Measurements from ENCODE around the gene MRNIP. TPM values are rescaled to one million over a fixed set of nuclear protein-coding genes. Genes with fewer than 3 reads are reported as not detected.

The MRNIP gene
- total RNA-seq, 1 experiment from 2014 or later, result 20.2 TPM

GRCh38 chr5:179812135-179812825 is 46.3 kb downstream of the MRNIP start:
- Histone ChIP-seq H3K79me2 (ENCODE audit: low read length) (peaks cover 12% of the 10 kb centered on the region), H3F3A (ENCODE audit: low read length, unreplicated experiment) (no peaks in the 10 kb centered on the region), H3K27ac (ENCODE audit: low read length) (no peak overlapping the region), H3K4me1 (ENCODE audit: insufficient read depth, low read length) (no peaks in the 10 kb centered on the region), H3K4me3 (ENCODE audit: low read length) (no peak overlapping the region), H3K27me3 (ENCODE audit: low read length) (no peaks in the 10 kb centered on the region), H2AFZ (ENCODE audit: low read length) (no peak overlapping the region), H3K4me2 (ENCODE audit: low read length) (no peak overlapping the region), H3K9me3 (ENCODE audit: low read length) (no peaks in the 10 kb centered on the region), H4K20me1 (ENCODE audit: low read length) (no peaks in the 10 kb centered on the region), H3K36me3 (ENCODE audit: low read depth, low read length) (no peaks in the 10 kb centered on the region), H3K9ac (ENCODE audit: low read length) (no peak overlapping the region), H3K9me2 (replicated peaks; ENCODE audit: low read length) (no peaks in the 10 kb centered on the region)
- TF ChIP-seq EZH2phosphoT487 (IDR thresholded peaks at IDR 0.05; ENCODE audit: borderline replicate concordance, low read length), result no peak
- no peak for TF ChIP-seq EZH2 (IDR thresholded peaks at IDR 0.05; ENCODE audit: low read length, unreplicated experiment)
- no peak for TF ChIP-seq CTCF (conservative IDR thresholded peaks at IDR 0.05; ENCODE audit: low read depth, low read length)
- no TSS peak for BruUV-seq (replicated peaks)
- DNase-seq (no peak), ATAC-seq (no peak)
- intact Hi-C loops (cut with micrococcal nuclease), result no loop called here
- POLR2A ChIA-PET (ENCODE audit: unreplicated experiment), result no interaction called here
- CTCF ChIA-PET, result no interaction called here

GRCh38 chr5:179806250-179807048 is 52.2 kb downstream of the MRNIP start, which contains the start of gene MGAT4B:
MGAT4B (minus strand) TSS chr5:179806866; CDS start chr5:179806583, 283 bp downstream.
- Histone ChIP-seq H3K4me1 (ENCODE audit: insufficient read depth, low read length) (peaks cover 31% of the 10 kb centered on the region), H3K36me3 (ENCODE audit: low read depth, low read length) (no peaks in the 10 kb centered on the region), H3K4me2 (ENCODE audit: low read length) (peak within 1 kb of the TSS; percentile 97), H3K4me3 (ENCODE audit: low read length) (peak within 1 kb of the TSS; percentile 86), H3K9me2 (replicated peaks; ENCODE audit: low read length) (no peaks in the 10 kb centered on the region), H2AFZ (ENCODE audit: low read length) (peak within 1 kb of the TSS; percentile 71), H3K9ac (ENCODE audit: low read length) (peak within 1 kb of the TSS; percentile 86), H4K20me1 (ENCODE audit: low read length) (peaks cover 5% of the 10 kb centered on the region), H3K79me2 (ENCODE audit: low read length) (peaks cover 56% of the 10 kb centered on the region), H3F3A (ENCODE audit: low read length, unreplicated experiment) (no peaks in the 10 kb centered on the region), H3K9me3 (ENCODE audit: low read length) (no peaks in the 10 kb centered on the region), H3K27me3 (ENCODE audit: low read length) (no peaks in the 10 kb centered on the region), H3K27ac (ENCODE audit: low read length) (peak within 1 kb of the TSS; percentile 30; the same call in 1 of the 2 replicates)
- ChIA-PET CTCF (interaction anchor here (0.6 kb wide), 1 partner anchor 98 kb away, joined by 4 read pairs; no protein-coding TSS in a partner anchor), POLR2A (ENCODE audit: unreplicated experiment) (no interaction called here)
- DNase-seq (peak; percentile 74), ATAC-seq (peak; percentile 74)
- no TSS peak for BruUV-seq (replicated peaks)
- intact Hi-C loops (cut with micrococcal nuclease), result loop anchor here (1.0 to 5.0 kb wide), 3 partner anchors 12 to 74 kb away; partner anchors contain the start of genes MAML1 and MRNIP
- TF ChIP-seq EZH2phosphoT487 (IDR thresholded peaks at IDR 0.05; ENCODE audit: borderline replicate concordance, low read length) (no peak), CTCF (conservative IDR thresholded peaks at IDR 0.05; ENCODE audit: low read depth, low read length) (no peak), EZH2 (IDR thresholded peaks at IDR 0.05; ENCODE audit: low read length, unreplicated experiment) (no peak)
